ENCODE results near the gene MRPL39. TPM values are rescaled to one million over a fixed set of nuclear protein-coding genes. Genes with fewer than 3 reads are reported as not detected.

The MRPL39 gene
- total and polyA plus RNA-seq, 10 donors: 14.4 to 34.3 (median 20.8) TPM

GRCh38 chr21:25569711-25570110 lies 37.6 kb downstream of the MRPL39 start:
- TF ChIP-seq CTCF (IDR thresholded peaks at IDR 0.05 in 8 of 11, conservative IDR thresholded peaks at IDR 0.05 in 3 of 11) (no peak), POLR2A (IDR thresholded peaks at IDR 0.05) (no peak), POLR2AphosphoS5 (IDR thresholded peaks at IDR 0.05) (no peak)
- no peaks in the 10 kb centered on the region for H3K36me3 ChIP-seq
- intact Hi-C loops (cut with DNase I; ENCODE audit: low total_unique reads): no loop called here
- H3K4me3 ChIP-seq: no peak overlapping the region
- H3K27me3 ChIP-seq (replicated peaks in 1 of 7): no peaks in the 10 kb centered on the region
- no peak for DNase-seq
- 74 to 84% (median 79%) methylated on average over 4 of the region's 4 CpGs for WGBS, 5 donors
- H3K4me1 ChIP-seq: peaks cover 19 to 98% (median 42%) of the 10 kb centered on the region in 6 donors
- no peaks in the 10 kb centered on the region for H3K9me3 ChIP-seq
- peak overlapping the region in 4 of 8 donors; percentile 56 to 76 (median 69) for H3K27ac ChIP-seq

- 73 to 80% (median 76%) methylated on average over 1 of the region's 1 CpG for WGBS, 5 donors
- no peak for DNase-seq
- intact Hi-C loops (cut with DNase I; ENCODE audit: low total_unique reads): no loop called here
- peaks cover 16 to 98% (median 41%) of the 10 kb centered on the region in 6 donors for H3K4me1 ChIP-seq
- H3K27ac ChIP-seq: peak overlapping the region in 6 of 8 donors; percentile 49 to 76 (median 62)
- H3K4me3 ChIP-seq: no peak overlapping the region
- no peaks in the 10 kb centered on the region for H3K9me3 ChIP-seq
- no peaks in the 10 kb centered on the region for H3K27me3 ChIP-seq (replicated peaks in 1 of 7)
- TF ChIP-seq POLR2A (IDR thresholded peaks at IDR 0.05): no peak
- TF ChIP-seq CTCF (IDR thresholded peaks at IDR 0.05 in 8 of 11, conservative IDR thresholded peaks at IDR 0.05 in 3 of 11): no peak
- TF ChIP-seq POLR2AphosphoS5 (IDR thresholded peaks at IDR 0.05): no peak
- H3K36me3 ChIP-seq: no peaks in the 10 kb centered on the region
These were observed 38.2 kb downstream of the MRPL39 start for GRCh38 chr21:25569084-25569483.

- H3K4me3 ChIP-seq: peak overlapping the region in 1 of 8 donors; percentile 41
- TF ChIP-seq CTCF (IDR thresholded peaks at IDR 0.05 in 8 of 11, conservative IDR thresholded peaks at IDR 0.05 in 3 of 11): no peak
- no peak for TF ChIP-seq POLR2A (IDR thresholded peaks at IDR 0.05)
- TF ChIP-seq POLR2AphosphoS5 (IDR thresholded peaks at IDR 0.05): peak in 2 of 3 donors; percentile 54 to 71
- H3K4me1 ChIP-seq: peaks cover 22 to 98% (median 41%) of the 10 kb centered on the region in 6 donors
- peak; percentile 82 for DNase-seq
- WGBS, 5 donors: 5 to 28% (median 8%) methylated on average over 5 of the region's 5 CpGs
- intact Hi-C loops (cut with DNase I; ENCODE audit: low total_unique reads): no loop called here
- peak overlapping the region in 7 of 8 donors; percentile 33 to 76 (median 58) for H3K27ac ChIP-seq
- no peaks in the 10 kb centered on the region for H3K9me3 ChIP-seq
- H3K27me3 ChIP-seq (replicated peaks in 1 of 7): no peaks in the 10 kb centered on the region
- no peaks in the 10 kb centered on the region for H3K36me3 ChIP-seq
These were observed 39.0 kb downstream of the MRPL39 start for GRCh38 chr21:25568246-25568645.

- intact Hi-C loops (cut with DNase I; ENCODE audit: low total_unique reads): no loop called here
- 73 to 80% (median 77%) methylated on average over 4 of the region's 4 CpGs for WGBS, 5 donors
- Histone ChIP-seq H3K27ac (peak overlapping the region in 7 of 8 donors; percentile 33 to 76 (median 58)), H3K9me3 (no peaks in the 10 kb centered on the region), H3K4me1 (peaks cover 22 to 98% (median 42%) of the 10 kb centered on the region in 6 donors), H3K27me3 (replicated peaks in 1 of 7) (no peaks in the 10 kb centered on the region), H3K4me3 (no peak overlapping the region), H3K36me3 (no peaks in the 10 kb centered on the region)
- TF ChIP-seq POLR2AphosphoS5 (IDR thresholded peaks at IDR 0.05) (no peak), POLR2A (IDR thresholded peaks at IDR 0.05) (no peak), CTCF (IDR thresholded peaks at IDR 0.05 in 8 of 11, conservative IDR thresholded peaks at IDR 0.05 in 3 of 11) (no peak)
- DNase-seq: no peak
These were observed 39.8 kb downstream of the MRPL39 start for GRCh38 chr21:25567472-25567871.
